Glomerular endothelial cell (primary cell): ENCODE data around the gene HEY2. TPM values are rescaled to one million over a fixed set of nuclear protein-coding genes. Genes with fewer than 3 reads are reported as not detected.

Source experiments
- total RNA-seq: library from RNA; depleted of rRNA; stranded (reverse); fragments of >200 nt; gene quantifications from 2 replicates; pipeline ENCODE4 v1.2.3, GENCODE V29; 2015

HEY2 gene
- total RNA-seq, 1 donor from 2014 or later: 1.7 TPM

Other genes starting within 250 kb of the HEY2 start
- 33.1 and 66.8 TPM in 2 replicates for gene NCOA7, start 41.3 kb downstream of the HEY2 start, total RNA-seq
- 11.8 and 16.4 TPM in 2 replicates for gene HINT3, start 207.1 kb downstream of the HEY2 start, total RNA-seq
- gene TRMT11, start 236.9 kb downstream of the HEY2 start, total RNA-seq: 7.7 and 10.3 TPM in 2 replicates